Measurements from ENCODE around the gene AOPEP.

AOPEP gene

GRCh38 chr9:94864862-94865509, 138.5 kb downstream of the AOPEP start:
- no peak overlapping the region for H3K4me2 ChIP-seq (ENCODE audit: low read length)
- H4K20me1 ChIP-seq (ENCODE audit: insufficient read depth, low read length), result peaks cover 11% of the 10 kb centered on the region
- peaks cover 17% of the 10 kb centered on the region for H3K4me1 ChIP-seq (ENCODE audit: low read length)
- H3K9me3 ChIP-seq (ENCODE audit: insufficient read depth, low read length), result no peaks in the 10 kb centered on the region
- no peak overlapping the region for H3K4me3 ChIP-seq (ENCODE audit: low read length)
- no peak overlapping the region for H2AFZ ChIP-seq (ENCODE audit: low read depth, low read length)
- no peaks in the 10 kb centered on the region for H3K27me3 ChIP-seq (ENCODE audit: low read depth, low read length)
- H3K79me2 ChIP-seq (ENCODE audit: low read length), result no peaks in the 10 kb centered on the region
- no peaks in the 10 kb centered on the region for H3K36me3 ChIP-seq (replicated peaks; ENCODE audit: low read depth, low read length)
- no peak overlapping the region for H3K9ac ChIP-seq (ENCODE audit: low read length)
- TF ChIP-seq CTCF (IDR thresholded peaks at IDR 0.05; ENCODE audit: low read depth, low read length) (no peak), EZH2phosphoT487 (IDR thresholded peaks at IDR 0.05; ENCODE audit: low read depth) (no peak)
- H3K27ac ChIP-seq (ENCODE audit: low read length), result no peak overlapping the region

- no peak for TF ChIP-seq CTCF (IDR thresholded peaks at IDR 0.05; ENCODE audit: low read depth, low read length)
- TF ChIP-seq EZH2phosphoT487 (IDR thresholded peaks at IDR 0.05; ENCODE audit: low read depth), result no peak
- Histone ChIP-seq H3K4me3 (ENCODE audit: low read length) (no peak overlapping the region), H3K27me3 (ENCODE audit: low read depth, low read length) (no peaks in the 10 kb centered on the region), H3K36me3 (replicated peaks; ENCODE audit: low read depth, low read length) (no peaks in the 10 kb centered on the region), H3K79me2 (ENCODE audit: low read length) (no peaks in the 10 kb centered on the region), H2AFZ (ENCODE audit: low read depth, low read length) (no peak overlapping the region), H3K4me1 (ENCODE audit: low read length) (peaks cover 9% of the 10 kb centered on the region), H3K4me2 (ENCODE audit: low read length) (no peak overlapping the region), H4K20me1 (ENCODE audit: insufficient read depth, low read length) (peaks cover 11% of the 10 kb centered on the region), H3K9ac (ENCODE audit: low read length) (no peak overlapping the region), H3K27ac (ENCODE audit: low read length) (no peak overlapping the region), H3K9me3 (ENCODE audit: insufficient read depth, low read length) (no peaks in the 10 kb centered on the region)
Measured at GRCh38 chr9:94865582-94866452, 139.3 kb downstream of the AOPEP start.

- H3K9me3 ChIP-seq (ENCODE audit: insufficient read depth, low read length), result no peaks in the 10 kb centered on the region
- H3K27ac ChIP-seq (ENCODE audit: low read length), result no peak overlapping the region
- H3K36me3 ChIP-seq (replicated peaks; ENCODE audit: low read depth, low read length), result no peaks in the 10 kb centered on the region
- no peak overlapping the region for H3K4me3 ChIP-seq (ENCODE audit: low read length)
- H3K27me3 ChIP-seq (ENCODE audit: low read depth, low read length), result no peaks in the 10 kb centered on the region
- no peak overlapping the region for H3K4me2 ChIP-seq (ENCODE audit: low read length)
- H3K4me1 ChIP-seq (ENCODE audit: low read length), result no peaks in the 10 kb centered on the region
- no peaks in the 10 kb centered on the region for H3K79me2 ChIP-seq (ENCODE audit: low read length)
- H2AFZ ChIP-seq (ENCODE audit: low read depth, low read length), result no peak overlapping the region
- H3K9ac ChIP-seq (ENCODE audit: low read length), result no peak overlapping the region
- TF ChIP-seq EZH2phosphoT487 (IDR thresholded peaks at IDR 0.05; ENCODE audit: low read depth) (no peak), CTCF (IDR thresholded peaks at IDR 0.05; ENCODE audit: low read depth, low read length) (no peak)
- peaks cover 4% of the 10 kb centered on the region; the same call in 1 of the 2 replicates for H4K20me1 ChIP-seq (ENCODE audit: insufficient read depth, low read length)
Measured at GRCh38 chr9:94866770-94867169, 140.3 kb downstream of the AOPEP start.

GRCh38 chr9:94867281-94867841, 140.9 kb downstream of the AOPEP start:
- no peaks in the 10 kb centered on the region for H3K9me3 ChIP-seq (ENCODE audit: insufficient read depth, low read length)
- H2AFZ ChIP-seq (ENCODE audit: low read depth, low read length), result no peak overlapping the region
- H3K4me1 ChIP-seq (ENCODE audit: low read length), result no peaks in the 10 kb centered on the region
- H3K27ac ChIP-seq (ENCODE audit: low read length), result no peak overlapping the region
- H3K27me3 ChIP-seq (ENCODE audit: low read depth, low read length), result no peaks in the 10 kb centered on the region
- no peaks in the 10 kb centered on the region for H3K36me3 ChIP-seq (replicated peaks; ENCODE audit: low read depth, low read length)
- no peaks in the 10 kb centered on the region for H4K20me1 ChIP-seq (ENCODE audit: insufficient read depth, low read length)
- no peak overlapping the region for H3K9ac ChIP-seq (ENCODE audit: low read length)
- no peak overlapping the region for H3K4me2 ChIP-seq (ENCODE audit: low read length)
- no peak overlapping the region for H3K4me3 ChIP-seq (ENCODE audit: low read length)
- H3K79me2 ChIP-seq (ENCODE audit: low read length), result no peaks in the 10 kb centered on the region
- TF ChIP-seq EZH2phosphoT487 (IDR thresholded peaks at IDR 0.05; ENCODE audit: low read depth), result no peak
- TF ChIP-seq CTCF (IDR thresholded peaks at IDR 0.05; ENCODE audit: low read depth, low read length), result no peak

Data from OCI-LY3 (cell line).